Kidney epithelial cell (primary cell): ENCODE measurements around the gene SMIM22. TPM values are rescaled to one million over a fixed set of nuclear protein-coding genes. Genes with fewer than 3 reads are reported as not detected.

Source experiments
- DNase-seq: peaks from one replicate; pipeline ENCODE4 v3.0.0-alpha.2; 2010; ENCODE audit warnings: low read depth
- H3K27me3 ChIP-seq: 2 replicates; pipeline ENCODE4 v1.6.0; 2011; ENCODE audit warnings: low read length; ENCODE audit not compliant: control insufficient read depth, insufficient read depth
- H3K36me3 ChIP-seq: 2 replicates; pipeline ENCODE4 v1.5.1; 2011; ENCODE audit warnings: low read length; ENCODE audit not compliant: control insufficient read depth, insufficient read depth
- H3K4me3 ChIP-seq: 2 replicates; pipeline ENCODE4 v1.5.1; 2011; ENCODE audit warnings: low read depth, mild to moderate bottlenecking, control low read depth, low read length
- CTCF ChIP-seq: IDR thresholded peaks from 2 replicates; pipeline ENCODE4 v1.5.1; 2011; ENCODE audit warnings: mild to moderate bottlenecking, moderate library complexity, low read length, control low read depth, inconsistent platforms; ENCODE audit not compliant: insufficient read depth, poor library complexity, severe bottlenecking
- total RNA-seq: library from RNA; depleted of rRNA; stranded (reverse); fragments of >200 nt; gene quantifications from 2 replicates; pipeline ENCODE4 v1.2.3, GENCODE V29; 2015

The SMIM22 gene
- total RNA-seq, 1 donor from 2014 or later, result not detected

GRCh38 chr16:4749700-4750257 lies 45.4 kb upstream of the SMIM22 start:
- no peaks in the 10 kb centered on the region for H3K27me3 ChIP-seq
- H3K4me3 ChIP-seq, result no peak overlapping the region
- TF ChIP-seq CTCF, result no peak
- H3K36me3 ChIP-seq, result peaks cover 1% of the 10 kb centered on the region
- DNase-seq, result no peak

GRCh38 chr16:4750896-4751295 lies 44.3 kb upstream of the SMIM22 start:
- Histone ChIP-seq H3K27me3 (no peaks in the 10 kb centered on the region), H3K4me3 (no peak overlapping the region), H3K36me3 (peaks cover 1% of the 10 kb centered on the region)
- no peak for DNase-seq
- TF ChIP-seq CTCF, result no peak

DNA sequence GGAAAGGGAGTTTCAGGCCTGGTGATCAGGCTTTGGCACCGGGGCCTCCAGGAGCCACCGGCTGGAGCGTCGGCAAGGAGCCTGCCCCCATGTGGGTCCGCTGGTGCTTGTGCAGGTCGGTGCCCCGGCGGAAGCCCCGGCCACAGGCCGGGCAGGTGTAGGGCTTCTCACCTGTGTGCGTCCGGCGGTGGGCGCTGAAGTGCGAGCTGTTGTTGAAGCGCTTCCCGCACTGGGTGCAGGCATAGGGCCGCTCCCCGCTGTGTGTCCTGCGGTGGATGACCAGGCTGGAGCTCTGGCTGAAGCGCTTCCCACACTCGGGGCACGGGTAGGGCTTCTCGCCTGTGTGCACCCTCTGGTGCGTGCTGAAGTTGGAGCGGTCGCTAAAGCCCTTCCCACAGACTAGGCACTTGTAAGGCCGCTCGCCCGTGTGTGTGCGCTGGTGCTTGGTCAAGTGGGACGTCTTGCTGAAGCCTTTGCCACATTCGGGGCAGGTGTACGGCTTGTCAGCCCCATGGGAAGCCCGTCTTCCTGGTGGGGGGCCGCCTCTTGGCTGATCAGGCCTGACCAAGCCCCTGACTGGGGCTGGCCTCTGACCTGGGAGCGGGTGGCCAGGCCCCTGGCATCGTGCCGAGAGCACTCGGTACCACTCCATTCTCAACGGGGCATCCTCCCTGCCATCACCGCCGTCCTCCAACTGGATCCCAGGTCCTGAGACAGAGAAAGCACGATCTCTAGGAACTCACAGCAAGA lies 42.6 kb upstream of the SMIM22 start:
- Histone ChIP-seq H3K4me3 (no peak overlapping the region), H3K27me3 (no peaks in the 10 kb centered on the region), H3K36me3 (peaks cover 1% of the 10 kb centered on the region)
- TF ChIP-seq CTCF, result no peak
- DNase-seq, result no peak

DNA sequence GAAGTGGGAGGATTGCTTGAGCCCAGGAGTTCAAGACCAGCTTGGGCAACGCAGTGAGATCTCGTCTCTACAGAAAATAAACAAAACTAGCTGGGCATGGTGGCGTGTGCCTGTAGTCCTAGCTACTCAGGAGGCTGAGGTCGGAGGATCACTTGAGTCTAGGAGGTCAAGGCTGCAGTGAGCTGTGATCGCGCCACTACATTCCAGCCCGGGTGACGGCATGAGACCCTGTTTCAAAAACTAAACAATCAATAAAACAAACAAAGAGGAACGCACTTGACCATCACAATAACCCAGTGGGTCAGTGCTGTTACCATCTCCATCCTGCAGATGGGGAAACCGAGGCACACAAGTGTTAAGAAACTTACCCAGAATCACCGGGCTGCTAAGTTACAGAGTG lies 41.9 kb upstream of the SMIM22 start:
- no peak for DNase-seq
- peaks cover 1% of the 10 kb centered on the region for H3K36me3 ChIP-seq

DNA sequence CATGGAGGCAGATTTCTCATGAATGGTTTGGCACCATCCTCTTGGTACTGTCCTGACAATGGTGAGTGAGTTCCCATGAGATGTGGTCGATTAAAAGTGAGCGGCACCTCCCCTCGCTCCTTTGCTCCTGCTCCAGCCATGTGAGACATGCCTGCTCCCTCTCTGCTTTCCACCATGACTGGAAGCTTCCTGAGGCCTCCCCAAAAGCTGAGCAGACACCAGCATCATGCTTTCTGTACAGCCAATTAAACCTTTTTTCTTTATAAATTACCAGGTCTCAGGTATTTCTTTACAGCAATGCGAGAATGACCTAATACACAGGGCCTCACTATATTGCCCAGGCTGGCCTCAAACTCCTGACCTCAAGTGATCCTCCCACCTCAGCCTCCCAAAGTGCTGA lies 40.3 kb upstream of the SMIM22 start:
- no peak for DNase-seq
- H3K27me3 ChIP-seq, result no peaks in the 10 kb centered on the region
- peaks cover 1% of the 10 kb centered on the region for H3K36me3 ChIP-seq
- TF ChIP-seq CTCF, result no peak
- H3K4me3 ChIP-seq, result no peak overlapping the region

More for the DNA sequence above, 41.9 kb upstream of the SMIM22 start:
- Histone ChIP-seq H3K27me3 (no peaks in the 10 kb centered on the region), H3K4me3 (no peak overlapping the region)
- no peak for TF ChIP-seq CTCF
